Muscle layer of colon (tissue), 2 donors: Measurements from ENCODE around the gene SAYSD1.
A peak's percentile ranks its signal among the peaks of the same experiment; 100 is the strongest.
"Not testable (repeated sequence)": the region's sequence is repeated elsewhere in the genome, so short reads cannot be mapped to it uniquely, and the experiment has no call there.

Source experiments
- H3K27ac ChIP-seq: one replicate; pipeline ENCODE4 v1.7.0; 2013; ENCODE audit warnings: low read depth, mild to moderate bottlenecking, low read length, moderate library complexity
- H3K27me3 ChIP-seq, 2 donors: one replicate each; pipeline ENCODE4 v1.7.0; 2013; ENCODE audit warnings: low read length in 2 of 2, mild to moderate bottlenecking in 2 of 2; ENCODE audit not compliant: insufficient read depth in 2 of 2, control insufficient read depth in 1 of 2
- H3K36me3 ChIP-seq: one replicate; pipeline ENCODE4 v1.7.0; 2013; ENCODE audit warnings: mild to moderate bottlenecking, low read length; ENCODE audit not compliant: insufficient read depth
- H3K4me1 ChIP-seq: one replicate; pipeline ENCODE4 v1.7.0; 2013; ENCODE audit warnings: mild to moderate bottlenecking, low read length; ENCODE audit not compliant: insufficient read depth
- H3K4me3 ChIP-seq, 2 donors: one replicate each; pipeline ENCODE4 v1.7.0; 2013; ENCODE audit warnings: low read length in 2 of 2, low read depth in 1 of 2, mild to moderate bottlenecking in 1 of 2, moderate library complexity in 1 of 2
- H3K9ac ChIP-seq: one replicate; pipeline ENCODE4 v1.7.0; 2013; ENCODE audit warnings: low read length
- H3K9me3 ChIP-seq: one replicate; pipeline ENCODE4 v1.7.0; 2013; ENCODE audit warnings: mild to moderate bottlenecking, low read length
- donor health status: abdominal sarcoma.
- donor health status: Adenocarcinoma of cecum.

Gene SAYSD1

GRCh38 chr6:39137245-39137644 lies 22.3 kb upstream of the SAYSD1 start:
- H3K36me3 ChIP-seq: no peaks in the 10 kb centered on the region
- H3K4me3 ChIP-seq: no peak overlapping the region

GRCh38 chr6:39136207-39136606 lies 21.2 kb upstream of the SAYSD1 start:
- not testable (repeated sequence) for H3K9me3 ChIP-seq, H3K9ac ChIP-seq, H3K36me3 ChIP-seq, H3K4me3 ChIP-seq, H3K4me1 ChIP-seq, H3K27ac ChIP-seq, H3K27me3 ChIP-seq

More at GRCh38 chr6:39137245-39137644, 22.3 kb upstream of the SAYSD1 start:
- H3K4me1 ChIP-seq: no peaks in the 10 kb centered on the region
- peaks cover 0 to 3% of the 10 kb centered on the region in 2 donors for H3K27me3 ChIP-seq
- H3K9ac ChIP-seq: no peak overlapping the region
- H3K9me3 ChIP-seq: no peaks in the 10 kb centered on the region
- H3K27ac ChIP-seq: no peak overlapping the region

- not testable (repeated sequence) for H3K9ac ChIP-seq, H3K4me3 ChIP-seq, H3K27me3 ChIP-seq, H3K36me3 ChIP-seq, H3K27ac ChIP-seq, H3K4me1 ChIP-seq, H3K9me3 ChIP-seq
These were observed 19.8 kb upstream of the SAYSD1 start for GRCh38 chr6:39134761-39135160.

GRCh38 chr6:39130691-39131090 lies 15.7 kb upstream of the SAYSD1 start:
- H3K4me3 ChIP-seq: no peak overlapping the region
- H3K27ac ChIP-seq: no peak overlapping the region
- no peaks in the 10 kb centered on the region for H3K36me3 ChIP-seq
- H3K9ac ChIP-seq: no peak overlapping the region
- no peaks in the 10 kb centered on the region for H3K27me3 ChIP-seq
- no peaks in the 10 kb centered on the region for H3K4me1 ChIP-seq
- H3K9me3 ChIP-seq: no peaks in the 10 kb centered on the region

- H3K4me1 ChIP-seq: no peaks in the 10 kb centered on the region
- no peaks in the 10 kb centered on the region for H3K27me3 ChIP-seq
- no peaks in the 10 kb centered on the region for H3K9me3 ChIP-seq
- no peak overlapping the region for H3K4me3 ChIP-seq
- H3K36me3 ChIP-seq: no peaks in the 10 kb centered on the region
- no peak overlapping the region for H3K9ac ChIP-seq
- no peak overlapping the region for H3K27ac ChIP-seq
These were observed 13.8 kb upstream of the SAYSD1 start for GRCh38 chr6:39128832-39129231.

GRCh38 chr6:39128106-39128505 lies 13.1 kb upstream of the SAYSD1 start:
- no peaks in the 10 kb centered on the region for H3K4me1 ChIP-seq
- no peaks in the 10 kb centered on the region for H3K27me3 ChIP-seq

GRCh38 chr6:39124114-39124513 lies 9.1 kb upstream of the SAYSD1 start:
- no peak overlapping the region for H3K9ac ChIP-seq
- no peaks in the 10 kb centered on the region for H3K9me3 ChIP-seq
- H3K27me3 ChIP-seq: no peaks in the 10 kb centered on the region
- no peak overlapping the region for H3K27ac ChIP-seq
- no peaks in the 10 kb centered on the region for H3K4me1 ChIP-seq
- no peak overlapping the region for H3K4me3 ChIP-seq
- H3K36me3 ChIP-seq: no peaks in the 10 kb centered on the region

More at GRCh38 chr6:39128106-39128505, 13.1 kb upstream of the SAYSD1 start:
- H3K9me3 ChIP-seq: no peaks in the 10 kb centered on the region
- H3K36me3 ChIP-seq: no peaks in the 10 kb centered on the region
- H3K27ac ChIP-seq: no peak overlapping the region
- no peak overlapping the region for H3K9ac ChIP-seq
- H3K4me3 ChIP-seq: no peak overlapping the region

GRCh38 chr6:39118921-39119320 lies 3.9 kb upstream of the SAYSD1 start:
- Histone ChIP-seq H3K36me3 (no peaks in the 10 kb centered on the region), H3K27ac (no peak overlapping the region), H3K9ac (no peak overlapping the region), H3K9me3 (no peaks in the 10 kb centered on the region), H3K4me1 (peaks cover 7% of the 10 kb centered on the region), H3K4me3 (no peak overlapping the region), H3K27me3 (no peaks in the 10 kb centered on the region)

- Histone ChIP-seq H3K4me1 (peaks cover 7% of the 10 kb centered on the region), H3K27ac (peak overlapping the region; percentile 95), H3K27me3 (no peaks in the 10 kb centered on the region), H3K9me3 (no peaks in the 10 kb centered on the region), H3K36me3 (no peaks in the 10 kb centered on the region), H3K9ac (peak overlapping the region; percentile 70), H3K4me3 (peak overlapping the region; percentile 57 to 87)
These were observed 640 bp downstream of the SAYSD1 start for GRCh38 chr6:39114388-39114703.

- Histone ChIP-seq H3K27ac (no peak overlapping the region), H3K4me1 (peaks cover 7% of the 10 kb centered on the region), H3K36me3 (no peaks in the 10 kb centered on the region), H3K9ac (peak overlapping the region; percentile 70), H3K27me3 (no peaks in the 10 kb centered on the region), H3K9me3 (no peaks in the 10 kb centered on the region), H3K4me3 (no peak overlapping the region)
These were observed 1.2 kb downstream of the SAYSD1 start for GRCh38 chr6:39113788-39114187.

GRCh38 chr6:39111280-39111679 lies 3.7 kb downstream of the SAYSD1 start:
- Histone ChIP-seq H3K4me3 (no peak overlapping the region), H3K27ac (no peak overlapping the region), H3K36me3 (no peaks in the 10 kb centered on the region), H3K9me3 (no peaks in the 10 kb centered on the region), H3K27me3 (no peaks in the 10 kb centered on the region), H3K9ac (no peak overlapping the region), H3K4me1 (peaks cover 7% of the 10 kb centered on the region)

- no peaks in the 10 kb centered on the region for H3K4me1 ChIP-seq
- H3K36me3 ChIP-seq: peaks cover 9% of the 10 kb centered on the region
- no peak overlapping the region for H3K27ac ChIP-seq
- no peak overlapping the region for H3K4me3 ChIP-seq
- no peak overlapping the region for H3K9ac ChIP-seq
- H3K9me3 ChIP-seq: no peaks in the 10 kb centered on the region
- no peaks in the 10 kb centered on the region for H3K27me3 ChIP-seq
These were observed 6.7 kb downstream of the SAYSD1 start for GRCh38 chr6:39108041-39108839.
